Stimulated activated CD4-positive, alpha-beta T cell treated with anti-CD3 and anti-CD28 coated beads, Interleukin-4, amount 100 ng/mL, for 1 hour (primary cell): ENCODE results near the gene SRGAP3.

ENCODE experiments used
- DNase-seq: peaks from one replicate; pipeline ENCODE4 v3.0.0-alpha.2; 2020

Gene SRGAP3

GRCh38 chr3:9169956-9170850 is 79.2 kb downstream of the SRGAP3 start:
- DNase-seq: peak; percentile 25

- DNase-seq: no peak
These were observed 80.1 kb downstream of the SRGAP3 start for GRCh38 chr3:9169326-9169725.

- peak; percentile 61 for DNase-seq
These were observed 81.2 kb downstream of the SRGAP3 start for GRCh38 chr3:9168241-9168741.

GRCh38 chr3:9167222-9167621 is 82.2 kb downstream of the SRGAP3 start:
- DNase-seq: no peak

- DNase-seq: no peak
These were observed 84.0 kb downstream of the SRGAP3 start for GRCh38 chr3:9165421-9165820.

GRCh38 chr3:9163289-9163688 is 86.2 kb downstream of the SRGAP3 start:
- no peak for DNase-seq

- DNase-seq: no peak
These were observed 87.6 kb downstream of the SRGAP3 start for GRCh38 chr3:9161811-9162210.

GRCh38 chr3:9161298-9161697 is 88.1 kb downstream of the SRGAP3 start:
- no peak for DNase-seq

GRCh38 chr3:9158865-9159630 is 90.4 kb downstream of the SRGAP3 start:
- no peak for DNase-seq

- no peak for DNase-seq
These were observed 91.6 kb downstream of the SRGAP3 start for GRCh38 chr3:9157651-9158362.

- DNase-seq: no peak
These were observed 92.8 kb downstream of the SRGAP3 start for GRCh38 chr3:9156604-9157003.

GRCh38 chr3:9155028-9155427 is 94.4 kb downstream of the SRGAP3 start:
- no peak for DNase-seq

- DNase-seq: no peak
These were observed 95.4 kb downstream of the SRGAP3 start for GRCh38 chr3:9153904-9154619.

GRCh38 chr3:9151240-9151639 is 98.2 kb downstream of the SRGAP3 start:
- no peak for DNase-seq

- DNase-seq: no peak
These were observed 99.9 kb downstream of the SRGAP3 start for GRCh38 chr3:9149566-9149965.

- no peak for DNase-seq
These were observed 101.6 kb downstream of the SRGAP3 start for GRCh38 chr3:9147896-9148266.

- no peak for DNase-seq
These were observed 102.1 kb downstream of the SRGAP3 start for GRCh38 chr3:9147215-9147895.

- no peak for DNase-seq
These were observed 102.9 kb downstream of the SRGAP3 start for GRCh38 chr3:9146367-9147071.

- no peak for DNase-seq
These were observed 106.3 kb downstream of the SRGAP3 start for GRCh38 chr3:9143184-9143583.

- no peak for DNase-seq
These were observed 107.1 kb downstream of the SRGAP3 start for GRCh38 chr3:9142362-9142761.

- DNase-seq: no peak
These were observed 107.5 kb downstream of the SRGAP3 start for GRCh38 chr3:9141928-9142289.
